Stimulated activated CD8-positive, alpha-beta memory T cell treated with anti-CD3 and anti-CD28 coated beads, Interleukin-15, amount 100 ng/mL, for 4 hours (primary cell): Measurements from ENCODE around the gene YBX2.

Source experiments
- DNase-seq, 2 donors: peaks; one replicate each; pipeline ENCODE4 v3.0.0-alpha.2; 2020; ENCODE audit warnings: low read depth in 2 of 2

Gene YBX2

DNA sequence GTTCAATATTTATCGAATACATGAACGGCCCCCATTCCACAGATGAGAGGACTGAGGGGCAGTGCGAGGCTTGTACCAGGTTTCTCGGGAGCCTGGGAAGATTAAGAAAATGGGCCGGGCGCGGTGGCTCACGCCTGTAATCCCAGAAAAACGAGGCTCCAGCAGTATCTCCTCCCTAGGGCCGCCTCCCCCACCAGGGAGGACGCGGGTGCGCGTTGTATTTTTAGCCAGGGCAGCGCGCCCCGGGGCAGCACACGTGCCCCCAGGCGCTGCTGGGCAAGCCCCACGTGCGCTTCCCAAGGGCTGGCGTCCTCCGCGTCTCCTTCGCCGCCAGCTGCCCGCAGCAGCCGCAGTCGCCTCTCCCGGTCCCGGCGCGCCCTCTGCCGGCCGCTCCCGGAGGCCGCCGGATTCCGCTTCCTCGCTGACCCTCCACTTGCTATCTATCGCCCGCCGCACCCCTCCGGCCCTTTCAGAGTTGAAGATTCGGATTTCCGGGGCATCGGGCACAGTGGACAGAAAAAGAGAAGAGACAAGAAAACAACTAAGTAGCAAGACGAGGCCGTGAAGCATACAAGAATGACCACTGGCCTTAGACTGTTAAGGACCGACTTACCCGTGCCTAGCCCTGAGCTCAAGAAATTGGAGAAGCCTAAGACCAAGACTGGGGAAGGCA lies 1.9 kb upstream of the YBX2 start:
- peak in 1 of 2 donors; percentile 40 for DNase-seq

DNA sequence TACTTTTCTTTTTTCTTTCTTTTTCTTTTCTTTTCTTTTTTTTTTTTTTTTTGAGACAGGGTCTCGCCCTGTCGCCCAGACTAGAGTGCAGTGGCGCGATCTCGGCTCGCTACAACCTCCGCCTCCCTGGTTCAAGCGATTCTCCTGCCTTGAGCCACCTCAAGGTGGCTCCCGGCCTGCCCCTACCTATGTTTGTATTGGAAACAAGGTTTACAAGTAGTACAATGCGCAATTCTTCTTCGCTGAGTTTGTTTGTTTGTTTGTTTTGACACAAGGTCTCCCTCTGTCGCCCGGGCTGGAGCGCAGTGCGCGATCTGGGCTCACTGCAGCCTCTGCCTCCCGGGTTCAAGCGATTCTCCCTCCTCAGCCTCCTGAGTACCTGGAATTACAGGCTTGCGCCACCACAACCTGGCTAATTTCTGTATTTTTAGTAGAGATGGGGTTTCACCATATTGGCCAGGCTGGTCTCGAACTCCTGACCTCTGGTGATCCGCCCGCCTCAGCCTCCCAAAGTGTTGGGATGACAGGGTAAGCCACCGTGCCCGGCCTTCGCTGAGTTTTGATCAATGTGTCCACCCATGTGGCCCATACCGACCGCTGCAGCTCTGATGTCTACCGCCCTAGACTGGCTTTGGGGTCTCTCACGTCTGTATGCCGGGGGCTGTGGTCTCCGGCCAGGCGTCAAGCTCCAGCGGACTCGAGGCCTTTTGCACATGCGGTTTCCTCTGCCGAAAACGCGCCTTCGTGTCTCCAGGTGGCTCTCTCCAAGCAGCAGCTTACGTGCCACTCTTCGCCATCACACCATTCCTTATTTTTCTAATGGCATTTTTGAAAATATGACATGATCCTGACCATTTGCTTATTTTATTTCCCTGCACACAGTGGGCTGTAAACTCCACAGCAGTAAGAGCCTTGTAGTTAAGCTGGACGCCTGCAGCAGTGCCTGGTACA lies 1.1 kb upstream of the YBX2 start:
- no peak for DNase-seq

DNA sequence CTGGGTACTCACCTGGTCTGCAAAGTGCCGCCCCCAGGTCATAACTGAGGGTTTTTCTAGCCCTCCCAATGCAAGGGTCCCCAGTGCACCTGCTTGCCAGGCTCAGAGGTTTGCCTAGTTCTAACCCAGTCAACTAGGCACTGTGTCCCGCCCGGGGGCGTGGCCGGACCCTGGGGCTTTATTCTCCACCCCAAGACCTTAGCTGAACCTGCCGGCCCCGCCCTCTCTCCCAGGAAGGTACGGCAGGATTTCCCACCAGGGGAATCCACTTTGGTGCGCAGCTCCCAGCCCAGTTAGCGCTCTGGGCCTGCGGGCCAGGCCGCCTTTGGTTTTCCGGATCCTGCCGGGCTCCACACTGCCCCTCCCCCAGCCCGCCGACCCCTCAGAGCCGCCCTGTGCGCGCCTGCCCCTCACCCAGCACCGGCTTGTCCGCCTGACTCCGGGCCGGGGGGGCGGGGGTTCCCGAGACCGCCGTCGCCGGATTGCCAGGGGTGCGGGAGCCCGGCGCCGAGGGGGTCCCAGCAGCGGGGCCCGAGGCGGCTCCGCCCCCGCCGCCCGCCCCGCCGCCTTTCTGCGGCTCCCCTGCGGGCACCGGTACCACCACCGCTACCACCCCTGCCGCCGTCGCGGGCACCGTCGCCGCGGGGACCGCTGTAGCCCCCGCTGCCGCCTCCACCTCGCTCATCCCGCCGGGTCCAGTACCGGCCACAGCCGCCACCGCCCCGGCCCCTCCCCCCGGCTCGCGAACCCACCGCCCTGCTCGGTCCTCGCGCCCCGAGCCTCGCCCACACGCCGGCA lies 424 bp downstream of the YBX2 start:
- no peak for DNase-seq

DNA sequence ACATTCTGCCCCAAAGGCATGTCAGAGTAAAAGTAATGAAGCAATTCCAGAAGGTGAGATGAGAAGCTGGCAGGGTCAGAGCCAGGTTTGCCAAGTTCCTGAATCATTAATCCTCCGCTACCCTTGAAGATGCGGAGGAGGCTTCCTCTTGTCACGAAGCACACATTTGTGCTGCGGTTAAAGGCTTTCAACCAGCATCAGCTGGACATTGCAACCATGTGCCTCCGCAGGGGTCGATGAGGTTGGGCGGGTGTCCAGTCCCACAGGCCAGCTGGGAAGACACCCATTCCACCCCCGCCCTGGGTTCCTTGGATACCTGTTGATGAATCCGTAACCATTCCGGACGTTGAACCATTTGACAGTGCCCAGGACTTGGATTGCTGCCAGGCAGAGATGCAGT lies 1.3 kb downstream of the YBX2 start:
- DNase-seq = no peak

DNA sequence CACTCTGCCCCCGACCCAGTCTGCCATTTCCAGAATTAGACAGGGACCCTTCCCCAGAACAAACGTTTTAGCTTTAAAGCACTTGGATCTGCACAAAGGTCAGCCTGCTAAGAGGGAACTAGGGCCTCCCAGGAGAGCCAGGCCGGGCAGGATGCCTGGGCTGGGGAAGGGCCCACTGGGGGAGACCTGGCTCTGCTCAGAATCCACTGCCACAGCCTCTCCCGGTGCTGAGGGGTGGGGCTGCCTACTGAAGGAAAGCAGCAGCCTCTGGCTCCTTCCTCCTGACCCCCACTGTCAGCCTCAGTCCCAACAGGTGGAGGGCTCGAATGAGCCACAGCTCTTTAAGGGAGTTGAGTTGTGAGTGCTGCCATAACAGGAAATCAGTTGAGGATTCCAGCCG lies 1.7 kb downstream of the YBX2 start:
- DNase-seq = no peak

DNA sequence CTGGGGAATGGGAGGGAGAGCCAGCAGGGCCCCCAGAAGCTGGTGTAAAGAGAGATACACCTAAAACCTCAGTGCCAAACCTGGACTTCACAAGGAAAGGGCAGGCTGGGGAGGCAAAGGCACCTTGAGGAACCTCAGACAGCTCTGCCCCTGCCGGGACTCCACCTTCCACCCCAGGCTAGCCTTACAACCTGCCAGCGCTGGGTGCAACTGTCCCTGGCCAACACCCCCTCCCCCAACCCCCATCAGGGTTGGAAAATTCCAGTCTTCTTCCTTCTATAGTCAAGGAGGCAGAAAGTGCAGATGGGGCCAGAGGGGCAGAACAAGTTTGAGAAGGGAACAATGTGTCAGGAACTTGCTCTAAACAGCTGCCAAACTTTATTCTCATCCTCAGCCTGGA lies 2.2 kb downstream of the YBX2 start:
- DNase-seq = no peak

DNA sequence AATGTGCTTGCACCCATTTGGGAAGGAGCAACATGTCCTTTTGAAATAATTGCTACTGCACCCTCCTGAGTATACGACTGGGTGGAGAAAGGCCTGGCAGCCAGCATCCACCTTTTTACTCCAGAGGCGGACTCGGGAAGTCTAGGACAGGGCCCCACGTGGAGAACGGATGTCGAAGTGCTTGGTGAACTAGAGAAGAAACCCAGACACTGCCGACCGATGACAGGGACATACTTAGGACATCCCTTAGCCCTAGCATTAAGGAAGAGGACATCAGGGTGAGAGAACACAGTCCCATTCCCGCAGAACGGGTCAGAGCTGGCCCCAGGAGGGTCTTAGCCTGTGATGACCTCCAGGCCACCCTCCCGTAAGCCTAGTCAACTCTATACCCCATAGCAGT lies 3.8 kb downstream of the YBX2 start:
- DNase-seq = no peak

DNA sequence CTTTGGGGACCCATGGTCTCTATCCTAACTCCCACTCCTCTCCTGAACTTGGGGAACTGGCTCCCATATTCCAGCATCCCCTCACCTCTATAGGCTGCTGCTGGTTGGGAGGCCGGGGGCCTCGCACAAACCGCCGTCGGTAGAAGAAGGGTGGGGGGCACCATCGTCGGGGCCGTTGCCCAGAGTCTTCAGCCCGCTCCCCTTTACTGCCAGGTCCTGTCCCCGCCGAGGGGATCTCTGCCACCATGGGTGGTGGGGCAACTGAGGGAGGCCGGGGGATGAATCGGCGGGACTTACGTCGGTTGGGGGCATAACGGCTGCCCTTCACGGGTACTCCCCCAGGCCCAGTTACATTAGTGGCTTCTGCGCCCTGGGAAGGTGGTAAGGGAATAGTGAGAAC lies 4.3 kb downstream of the YBX2 start:
- no peak for DNase-seq

DNA sequence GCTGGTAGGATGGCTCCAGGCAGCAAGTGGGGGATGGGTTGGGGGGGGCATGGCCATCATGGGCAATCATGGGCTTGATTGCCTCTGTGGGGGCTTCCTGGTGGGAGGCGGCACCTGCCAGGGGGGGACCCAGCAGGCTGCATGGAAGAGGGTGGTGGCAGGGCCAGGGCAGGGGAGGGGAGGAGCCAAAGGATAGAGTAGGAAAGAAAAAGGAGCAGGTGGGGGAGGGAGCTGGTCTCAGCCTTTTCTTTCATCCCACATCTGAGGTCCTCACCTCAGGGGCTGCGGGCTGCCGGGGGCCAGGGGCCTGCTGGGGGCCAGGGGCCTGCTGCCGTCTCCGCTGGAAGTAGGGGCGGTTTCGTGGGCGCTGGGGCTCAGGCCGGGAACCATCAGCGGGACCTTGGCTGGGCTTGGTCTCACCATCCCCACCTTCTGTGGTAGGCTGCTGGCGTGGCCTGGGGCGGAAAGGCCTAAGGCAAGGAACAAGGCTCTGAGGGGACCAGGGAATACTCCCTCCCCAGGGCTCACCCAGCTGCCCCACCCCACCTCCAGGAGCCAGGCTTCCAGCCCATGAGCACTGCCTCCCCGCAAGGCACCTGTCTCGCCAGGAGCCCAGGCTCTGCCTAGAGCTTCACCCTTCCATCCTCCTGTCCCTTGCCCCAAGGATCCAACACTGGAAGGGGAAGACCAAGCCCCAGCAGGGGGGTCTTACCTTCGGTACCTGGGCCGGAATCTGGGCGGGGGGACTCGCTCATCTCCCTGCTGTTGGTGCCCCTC lies 5.0 kb downstream of the YBX2 start:
- DNase-seq = no peak

DNA sequence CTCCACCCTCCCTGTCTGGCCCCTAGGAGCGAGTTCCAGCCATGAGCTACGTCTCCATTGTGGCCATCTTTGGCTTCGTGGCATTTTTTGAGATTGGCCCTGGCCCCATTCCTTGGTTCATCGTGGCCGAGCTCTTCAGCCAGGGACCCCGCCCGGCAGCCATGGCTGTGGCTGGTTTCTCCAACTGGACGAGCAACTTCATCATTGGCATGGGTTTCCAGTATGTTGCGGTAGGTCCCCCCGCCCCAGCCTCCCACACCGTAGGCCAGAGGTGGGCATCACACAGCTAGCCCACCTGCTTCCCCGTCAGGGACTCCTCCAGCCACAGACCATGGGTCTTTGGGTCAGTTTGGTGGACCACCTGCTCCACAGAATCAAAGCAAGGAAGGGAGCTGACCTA lies 8.8 kb downstream of the YBX2 start:
- no peak for DNase-seq

DNA sequence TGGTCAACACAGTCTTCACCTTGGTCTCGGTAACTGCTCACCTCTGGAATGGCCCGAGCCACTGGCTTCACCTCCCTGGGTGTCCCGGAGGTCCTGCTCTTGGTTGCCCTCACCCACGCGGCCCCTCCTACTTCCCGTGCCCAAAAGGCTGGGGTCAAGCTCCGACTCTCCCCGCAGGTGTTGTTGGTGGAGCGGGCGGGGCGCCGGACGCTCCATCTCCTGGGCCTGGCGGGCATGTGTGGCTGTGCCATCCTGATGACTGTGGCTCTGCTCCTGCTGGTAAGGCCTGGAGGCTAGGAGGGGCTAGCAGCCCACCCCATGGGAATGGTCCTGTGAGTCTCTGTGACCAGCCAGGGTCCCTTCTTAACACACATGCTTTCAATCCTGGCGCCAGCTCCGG lies 9.5 kb downstream of the YBX2 start:
- DNase-seq = no peak

DNA sequence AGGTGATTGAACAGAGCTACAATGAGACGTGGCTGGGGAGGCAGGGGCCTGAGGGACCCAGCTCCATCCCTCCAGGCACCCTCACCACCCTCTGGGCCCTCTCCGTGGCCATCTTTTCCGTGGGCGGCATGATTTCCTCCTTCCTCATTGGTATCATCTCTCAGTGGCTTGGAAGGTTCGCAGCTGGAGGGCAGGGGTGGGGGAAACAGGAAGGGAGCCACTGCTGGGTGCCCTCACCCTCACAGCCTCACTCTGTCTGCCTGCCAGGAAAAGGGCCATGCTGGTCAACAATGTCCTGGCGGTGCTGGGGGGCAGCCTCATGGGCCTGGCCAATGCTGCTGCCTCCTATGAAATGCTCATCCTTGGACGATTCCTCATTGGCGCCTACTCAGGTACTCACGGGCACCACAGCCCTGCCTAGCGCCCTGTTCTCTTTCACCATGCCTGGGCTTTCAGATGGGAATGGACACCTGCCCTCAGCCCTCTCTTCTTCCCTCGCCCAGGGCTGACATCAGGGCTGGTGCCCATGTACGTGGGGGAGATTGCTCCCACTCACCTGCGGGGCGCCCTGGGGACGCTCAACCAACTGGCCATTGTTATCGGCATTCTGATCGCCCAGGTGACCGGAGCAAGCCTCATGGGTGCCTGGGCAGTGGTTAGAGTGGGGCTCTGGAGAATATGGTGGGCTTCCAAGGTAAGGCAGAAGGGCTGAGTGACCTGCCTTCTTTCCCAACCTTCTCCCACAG lies 10.8 kb downstream of the YBX2 start:
- DNase-seq = no peak

DNA sequence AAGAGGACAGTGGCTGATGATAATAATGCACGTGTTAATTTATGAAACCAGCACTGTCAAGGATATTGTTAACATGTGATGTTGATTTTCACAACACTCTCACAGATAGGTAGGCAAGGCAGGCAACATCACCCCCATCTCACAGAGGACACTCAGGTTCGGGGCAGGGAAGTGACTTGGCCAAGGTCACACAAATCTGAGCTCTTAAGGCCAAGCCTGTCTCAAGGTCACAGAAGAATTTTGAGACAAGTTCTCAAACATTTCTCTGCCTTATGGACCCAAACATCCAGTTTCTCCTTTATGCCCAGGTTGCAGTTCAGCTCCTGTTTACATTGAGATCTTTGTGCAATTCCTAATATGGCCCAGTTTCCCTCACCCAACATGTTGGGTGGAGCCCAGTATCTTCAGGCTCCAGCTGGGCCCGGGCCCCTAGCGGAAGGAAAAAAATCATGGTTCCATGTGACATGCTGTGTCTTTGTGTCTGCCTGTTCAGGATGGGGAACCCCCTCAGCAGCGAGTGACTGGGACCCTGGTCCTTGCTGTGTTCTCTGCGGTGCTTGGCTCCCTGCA lies 11.6 kb downstream of the YBX2 start:
- no peak for DNase-seq

DNA sequence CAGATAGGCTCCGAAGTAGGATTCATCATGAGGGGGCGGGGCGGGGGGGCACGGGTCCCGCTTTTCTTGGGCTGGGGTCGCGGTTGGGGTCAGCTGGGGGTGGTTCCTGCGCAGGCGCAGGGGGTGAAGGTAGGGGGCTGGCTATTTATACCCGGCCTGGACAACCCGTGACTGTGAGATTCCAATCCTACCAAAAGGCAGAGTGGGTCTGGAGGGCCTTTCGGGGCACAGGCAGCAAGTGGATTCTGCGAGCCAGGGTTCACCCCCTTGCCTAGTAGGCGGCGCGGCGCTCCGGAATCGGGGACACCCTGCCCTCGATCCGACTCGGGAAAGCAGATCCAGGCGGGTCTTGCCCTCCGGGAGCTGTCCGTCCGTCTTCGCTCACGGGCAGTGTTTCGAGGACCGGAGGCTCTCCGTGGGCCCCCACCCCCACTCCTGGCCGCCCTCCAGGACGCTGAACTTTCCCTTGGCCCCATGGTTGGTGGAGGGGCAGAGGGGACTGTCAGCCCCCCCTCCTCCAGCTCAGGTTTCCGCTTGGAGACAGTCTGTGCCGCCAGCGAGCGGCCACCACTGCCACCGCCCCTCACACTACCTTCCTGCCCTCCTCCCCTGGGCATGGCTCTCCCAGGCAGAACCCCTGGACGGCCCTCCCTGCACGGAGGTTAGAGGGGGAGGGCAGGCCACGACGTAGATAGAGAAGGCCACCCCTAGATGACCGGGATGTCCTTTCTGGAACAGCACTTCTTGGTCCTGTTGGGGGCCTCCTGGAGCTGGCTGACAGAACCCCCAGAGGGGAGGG lies 12.3 kb downstream of the YBX2 start:
- DNase-seq = no peak

DNA sequence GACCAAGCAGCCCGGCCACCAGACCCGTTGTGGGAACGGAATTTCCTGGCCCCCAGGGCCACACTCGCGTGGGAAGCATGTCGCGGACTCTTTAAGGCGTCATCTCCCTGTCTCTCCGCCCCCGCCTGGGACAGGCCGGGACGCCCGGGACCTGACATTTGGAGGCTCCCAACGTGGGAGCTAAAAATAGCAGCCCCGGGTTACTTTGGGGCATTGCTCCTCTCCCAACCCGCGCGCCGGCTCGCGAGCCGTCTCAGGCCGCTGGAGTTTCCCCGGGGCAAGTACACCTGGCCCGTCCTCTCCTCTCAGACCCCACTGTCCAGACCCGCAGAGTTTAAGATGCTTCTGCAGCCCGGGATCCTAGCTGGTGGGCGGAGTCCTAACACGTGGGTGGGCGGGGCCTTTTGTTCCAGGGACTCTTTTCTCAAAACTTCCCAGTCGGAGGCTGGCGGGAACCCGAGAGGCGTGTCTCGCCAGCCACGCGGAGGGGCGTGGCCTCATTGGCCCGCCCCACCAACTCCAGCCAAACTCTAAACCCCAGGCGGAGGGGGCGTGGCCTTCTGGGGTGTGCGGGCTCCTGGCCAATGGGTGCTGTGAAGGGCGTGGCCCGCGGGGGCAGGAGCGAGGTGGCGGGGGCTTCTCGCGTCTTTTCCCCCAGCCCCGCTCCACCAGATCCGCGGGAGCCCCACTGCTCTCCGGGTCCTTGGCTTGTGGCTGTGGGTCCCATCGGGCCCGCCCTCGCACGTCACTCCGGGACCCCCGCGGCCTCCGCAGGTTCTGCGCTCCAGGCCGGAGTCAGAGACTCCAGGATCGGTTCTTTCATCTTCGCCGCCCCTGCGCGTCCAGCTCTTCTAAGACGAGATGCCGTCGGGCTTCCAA lies 13.1 kb downstream of the YBX2 start, which contains the start of gene SLC2A4:
Gene SLC2A4, plus strand, starts transcription at position 645 of the 879 bp plus-strand sequence. Its CDS starts 217 bp downstream, at position 862.
- DNase-seq = peak; percentile 71 to 79

DNA sequence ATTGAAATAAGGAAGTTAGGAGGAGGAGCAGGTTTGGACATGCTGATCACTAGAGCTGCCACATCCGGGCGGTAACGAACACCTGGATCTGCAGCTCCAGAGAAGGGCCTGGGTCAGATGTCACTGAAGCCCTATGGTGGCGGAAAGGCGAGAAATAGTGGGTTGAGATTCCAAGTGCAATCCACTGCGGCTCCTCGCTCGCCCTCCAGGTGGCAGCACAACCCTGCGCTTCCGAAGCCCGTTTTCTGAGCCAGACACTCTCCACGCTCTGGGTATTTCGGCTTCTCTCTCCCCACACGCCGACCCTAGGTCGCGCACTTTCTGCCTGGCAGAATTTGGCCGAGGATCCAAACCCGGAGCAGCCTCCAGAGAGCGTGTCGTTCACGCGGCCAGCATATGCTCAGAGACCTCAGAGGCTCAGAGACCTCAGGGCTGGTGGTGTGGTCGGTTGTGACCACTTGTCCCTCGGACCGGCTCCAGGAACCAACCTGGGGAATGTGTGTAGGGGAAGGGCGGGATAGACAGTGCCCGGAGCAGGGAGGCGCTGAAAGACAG lies 13.8 kb downstream of the YBX2 start:
- DNase-seq = peak; percentile 65 to 68

DNA sequence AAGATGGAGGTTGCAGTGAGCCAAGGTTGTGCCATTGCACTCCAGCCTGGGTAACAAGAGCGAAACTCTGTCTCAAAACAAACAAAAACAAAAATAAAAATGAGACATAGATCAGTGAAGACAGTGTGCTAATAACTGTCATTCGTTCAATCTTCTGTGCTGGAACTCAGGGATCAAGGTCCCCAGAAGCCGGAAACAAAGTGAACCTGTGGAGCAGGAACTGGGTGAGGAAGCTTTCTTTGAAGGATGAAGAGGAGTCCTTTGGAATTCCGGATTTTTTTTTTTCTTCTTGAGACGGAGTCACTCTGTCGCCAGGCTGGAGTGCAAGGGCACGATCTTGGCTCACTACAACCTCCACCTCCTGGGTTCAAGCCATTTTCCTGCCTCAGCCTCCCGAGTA lies 15.0 kb downstream of the YBX2 start:
- no peak for DNase-seq

DNA sequence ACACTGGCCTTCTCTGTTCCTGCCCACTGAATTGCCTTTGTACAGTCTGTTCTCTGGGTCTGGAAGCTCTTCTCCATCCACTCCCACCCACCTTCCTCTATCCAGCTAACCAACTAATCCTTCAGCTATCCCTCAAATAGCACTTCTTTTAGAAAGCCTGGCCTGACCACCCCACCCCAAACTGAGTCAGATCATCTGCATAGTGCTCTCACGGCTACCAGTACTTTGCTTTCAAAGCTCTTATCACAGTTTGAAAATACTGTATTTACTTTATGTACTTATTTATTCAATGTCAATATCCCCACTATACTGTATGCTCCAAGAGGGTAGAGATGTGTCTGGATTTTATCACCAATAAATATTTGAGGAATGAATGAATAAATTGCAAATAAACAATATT lies 27.7 kb downstream of the YBX2 start:
- no peak for DNase-seq

DNA sequence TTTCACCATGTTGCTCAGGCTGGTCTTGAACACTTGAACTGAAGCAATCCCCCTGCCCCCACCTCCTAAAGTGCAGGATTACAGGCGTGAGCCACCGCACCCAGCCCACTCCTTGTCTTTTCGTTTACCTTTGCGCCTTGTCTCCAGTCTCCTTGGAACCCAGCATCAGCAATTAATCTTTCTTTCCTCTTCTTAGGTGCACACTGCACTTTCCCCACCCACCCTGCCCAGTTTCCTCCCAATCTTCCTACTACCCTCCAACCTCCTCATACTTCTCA lies 30.7 kb downstream of the YBX2 start:
- DNase-seq = no peak
